K562 (cell line): ENCODE measurements around the gene XPO4. TPM values are rescaled to one million over a fixed set of nuclear protein-coding genes. Genes with fewer than 3 reads are reported as not detected.

ENCODE experiments used
- ATAC-seq: fragments of 200-7000 bp; cut with Tn5 transposase; 3 replicates; pipeline ENCODE4 v1.9.1; 2020; ENCODE audit warnings: moderate library complexity
- BruUV-seq: library from RNA; stranded (reverse); fragments of 400-500 nt; replicated peaks from 2 replicates; lab custom pipeline; 2021; lab: Mats Ljungman, UMichigan
- CTCF ChIA-PET: fragments of 300-600 bp; formaldehyde crosslinking; extraction: SDS; loops from one replicate; lab custom pipeline; 2021; ENCODE audit warnings: low intra/inter-chr PET ratio; lab: Yijun Ruan, JAX
- POLR2A ChIA-PET: fragments of 300-600, 350-650 bp; sonication (Branson Sonifier 250); formaldehyde crosslinking; extraction: SDS; loops from one replicate; lab custom pipeline; 2021; ENCODE audit warnings: antibody characterized with exemption, inconsistent platforms; lab: Yijun Ruan, JAX
- DNase-seq, 4 experiments: peaks; one replicate each; pipeline versions ENCODE4 v3.0.0 to v3.0.0-alpha.2; 2011 to 2018; ENCODE audit warnings: low spot score in 3 of 4, mixed read lengths in 3 of 4; ENCODE audit errors: extremely low read depth in 1 of 4
- FAIRE-seq: peaks from 2 replicates; lab custom pipeline; 2011; peaks lifted over from hg19 to GRCh38; lab: Jason Lieb, UNC
- H2AFZ ChIP-seq: 2 replicates; pipeline ENCODE4 v1.6.0; 2011; ENCODE audit warnings: low read depth, low read length, control low read depth, inconsistent platforms
- H3K27ac ChIP-seq: fragments of 200-600 bp; 3 replicates; pipeline ENCODE4 v1.8.0; 2011; ENCODE audit warnings: low read depth, mild to moderate bottlenecking, control low read depth, inconsistent platforms, low read length, moderate library complexity, mixed read lengths; ENCODE audit errors: extremely low read depth
- H3K27me3 ChIP-seq, 2 experiments: fragments of 300-600 bp in 1 of 2; 2 replicates in 1 of 2; 3 replicates in 1 of 2; pipeline versions ENCODE4 v1.6.0 to v1.8.0; 2011; ENCODE audit warnings: inconsistent platforms in 2 of 2, low read length in 2 of 2, mild to moderate bottlenecking in 1 of 2, mixed read lengths in 1 of 2, moderate library complexity in 1 of 2; ENCODE audit not compliant: control insufficient read depth in 2 of 2, insufficient read depth in 2 of 2
- H3K36me3 ChIP-seq: fragments of 300-600 bp; 3 replicates; pipeline ENCODE4 v1.8.0; 2011; ENCODE audit warnings: mild to moderate bottlenecking, low read length, inconsistent platforms; ENCODE audit not compliant: control insufficient read depth, insufficient read depth
- H3K4me1 ChIP-seq, 2 experiments: fragments of 200-600 bp in 1 of 2; replicated peaks in 1 of 2; 2 replicates in 1 of 2; 3 replicates in 1 of 2; pipeline versions ENCODE4 v1.5.1 to v1.8.0; 2011; ENCODE audit warnings: inconsistent platforms in 2 of 2, low read length in 2 of 2, mild to moderate bottlenecking in 1 of 2, mixed read lengths in 1 of 2, moderate library complexity in 1 of 2; ENCODE audit not compliant: control insufficient read depth in 2 of 2, insufficient read depth in 2 of 2
- H3K4me2 ChIP-seq: 2 replicates; pipeline ENCODE4 v1.6.1; 2011; ENCODE audit warnings: low read length, control low read depth, inconsistent platforms, mixed read lengths; ENCODE audit not compliant: insufficient read depth
- H3K4me3 ChIP-seq: fragments of 200-600 bp; sonication (generic), shearing (Covaris generic); 2 replicates; pipeline ENCODE4 v1.5.1; 2016; ENCODE audit warnings: control low read depth, inconsistent platforms
- H3K79me2 ChIP-seq: fragments of 200-600 bp; 3 replicates; pipeline ENCODE4 v1.8.0; 2011; ENCODE audit warnings: low read length, inconsistent platforms; ENCODE audit not compliant: control insufficient read depth, insufficient read depth
- H3K9ac ChIP-seq, 2 experiments: 2 replicates each; pipeline versions ENCODE4 v1.6.0 to v1.6.1; 2011; ENCODE audit warnings: low read depth in 2 of 2, low read length in 2 of 2, control low read depth in 1 of 2, inconsistent platforms in 1 of 2, mild to moderate bottlenecking in 1 of 2, mixed read lengths in 1 of 2; ENCODE audit not compliant: insufficient read depth in 1 of 2
- H3K9me1 ChIP-seq: one replicate; pipeline ENCODE4 v1.6.0; 2011; ENCODE audit warnings: inconsistent platforms, mild to moderate bottlenecking, low read length, moderate library complexity; ENCODE audit not compliant: control insufficient read depth, insufficient read depth
- H3K9me3 ChIP-seq: replicated peaks from 2 replicates; pipeline ENCODE4 v1.5.1; 2011; ENCODE audit warnings: low read depth, low read length, inconsistent platforms; ENCODE audit not compliant: control insufficient read depth, insufficient read depth
- H4K20me1 ChIP-seq: replicated peaks from 2 replicates; pipeline ENCODE4 v1.6.1; 2011; ENCODE audit warnings: low read length, inconsistent platforms, mixed read lengths; ENCODE audit not compliant: control insufficient read depth, insufficient read depth
- MTA3 ChIP-seq: fragments of 450-650 bp; formaldehyde crosslinking; IDR thresholded peaks from 2 replicates; pipeline ENCODE4 v1.6.1; 2017; ENCODE audit warnings: mild to moderate bottlenecking, borderline replicate concordance
- REST ChIP-seq, 2 experiments: fragments of 450-650 bp; formaldehyde crosslinking in 1 of 2; IDR thresholded peaks; 2 replicates each; pipeline versions ENCODE4 v1.4.0 to v1.6.1; 2014 to 2020; ENCODE audit warnings: mild to moderate bottlenecking in 2 of 2, borderline replicate concordance in 1 of 2, low read depth in 1 of 2
- RREB1 ChIP-seq: fragments of 250-450 bp; sonication (Bioruptor Pico); IDR thresholded peaks from 2 replicates; pipeline ENCODE4 v1.4.0; 2020
- ZNF3 ChIP-seq: fragments of 250-450 bp; sonication (Bioruptor Pico); IDR thresholded peaks from 2 replicates; pipeline ENCODE4 v1.5.0; 2021; ENCODE audit warnings: mild to moderate bottlenecking, moderate library complexity
- WGBS: fragments of 100-300 bp; shearing (Covaris generic); methylation state at CpG from one replicate; pipeline ENCODE4 v1.1.6; 2016; ENCODE audit warnings: low coverage, mixed read lengths; ENCODE audit not compliant: insufficient coverage; ENCODE audit errors: missing lambda C conversion rate; 5-methylcytosine and 5-hydroxymethylcytosine counted together
- in situ Hi-C: fragments of 300-500 bp; cut with MboI; formaldehyde crosslinking; loops from 4 replicates; pipeline ENCODE4 v1.15.0; 2018; ENCODE audit warnings: inconsistent platforms, mixed read lengths
- intact Hi-C: fragments of 100-400 bp; cut with micrococcal nuclease; formaldehyde crosslinking; loops from 2 replicates; pipeline ENCODE4 v1.14.2; 2022
- polyA plus RNA-seq, 8 experiments: library from polyadenylated mRNA; depleted of rRNA in 4 of 8; stranded (reverse) in 5 of 8; unstranded in 3 of 8; fragments of >200 nt; fragmentation: Nextera tagmentation in 2 of 8; fragmentation: Illumina TruSeq in 1 of 8; extraction: Ambion mirVana in 2 of 8; extraction: Trizol in 1 of 8; gene quantifications; 2 replicates each; pipeline versions ENCODE4 v1.2.1 to v1.2.3, GENCODE V29; 2011 to 2014; ENCODE audit warnings: inconsistent platforms in 1 of 8, missing spikeins in 1 of 8
- total RNA-seq, 7 experiments: library from RNA; depleted of rRNA in 6 of 7; stranded (reverse); fragments of >200 nt in 6 of 7; fragmentation: Illumina TruSeq in 2 of 7; extraction: Trizol in 2 of 7; gene quantifications; 2 replicates each; pipeline versions ENCODE4 v1.2.1 to v1.2.3, GENCODE V29; 2011 to 2021; ENCODE audit warnings: low replicate concordance in 1 of 7

Gene XPO4
- total and polyA plus RNA-seq, 9 of the 15 experiments (the other 6 are each of a cell fraction or from before 2014, with no cell fraction given): 5.5 to 25.1 (median 17.5) TPM

- WGBS: 78% methylated on average over 22 of the region's 33 CpGs
- DNase-seq: no peak
- Histone ChIP-seq H3K9ac (no peak overlapping the region; a peak in 1 of 4 replicates), H3K4me3 (no peak overlapping the region), H3K9me1 (no peaks in the 10 kb centered on the region), H3K4me1 (no peaks in the 10 kb centered on the region; a peak in 1 of 5 replicates), H3K27ac (no peak overlapping the region), H2AFZ (no peak overlapping the region), H3K79me2 (no peaks in the 10 kb centered on the region), H4K20me1 (no peaks in the 10 kb centered on the region), H3K4me2 (no peak overlapping the region), H3K36me3 (no peaks in the 10 kb centered on the region), H3K9me3 (no peaks in the 10 kb centered on the region), H3K27me3 (no peaks in the 10 kb centered on the region)
- no peak for FAIRE-seq
- ATAC-seq: no peak
- ChIA-PET CTCF (no interaction called here), POLR2A (interaction anchor here (0.6 kb wide), 1 partner anchor 361 kb away, joined by 4 read pairs; no protein-coding TSS in a partner anchor)
- no TSS peak for BruUV-seq
- intact Hi-C loops (no loop called here), in situ Hi-C loops (no loop called here)
- TF ChIP-seq ZNF3 (CRISPR knock-in tag): no peak
- no peak for TF ChIP-seq MTA3
- no peak for TF ChIP-seq RREB1 (CRISPR knock-in tag)
- TF ChIP-seq REST (IDR thresholded peaks at IDR 0.05; ENCODE audit: borderline replicate concordance): no peak
- no peak for TF ChIP-seq REST (CRISPR knock-in tag; IDR thresholded peaks at IDR 0.05; ENCODE audit: low read depth)
Observed at GRCh38 chr13:20729633-20730585, 172.6 kb downstream of the XPO4 start.
